AG09319 (cell line): ENCODE data around the gene PFKFB3.
"Not testable (repeated sequence)": the region's sequence is repeated elsewhere in the genome, so short reads cannot be mapped to it uniquely, and the experiment has no call there.

ENCODE experiments used
- DNase-seq: peaks from one replicate; pipeline ENCODE4 v3.0.0-alpha.2; 2010; ENCODE audit warnings: low read depth; ENCODE audit errors: extremely low read depth
- CTCF ChIP-seq: IDR thresholded peaks from 2 replicates; pipeline ENCODE4 v1.5.1; 2011; ENCODE audit warnings: low read depth, mild to moderate bottlenecking, inconsistent platforms, low read length, moderate library complexity

PFKFB3 gene

GRCh38 chr10:6203331-6204062 is 765 bp downstream of the PFKFB3 start:
- TF ChIP-seq CTCF: peak; percentile 17; the same call in 1 of the 2 replicates
- no peak for DNase-seq

DNA sequence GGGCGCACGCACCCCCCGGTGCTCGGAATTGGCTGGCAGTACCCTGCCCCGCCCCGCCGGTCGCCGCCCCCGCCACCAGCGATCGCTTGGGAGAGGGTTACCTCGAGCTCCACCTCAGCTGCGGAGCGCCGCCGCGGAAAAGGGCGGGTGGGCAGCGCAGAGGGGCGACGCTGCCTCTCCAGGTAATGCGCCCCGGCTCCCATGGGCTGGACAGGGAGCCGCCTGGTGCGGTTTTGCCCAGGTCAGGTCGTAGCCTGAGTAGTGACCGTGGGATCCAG is 1.3 kb downstream of the PFKFB3 start:
- TF ChIP-seq CTCF: no peak
- no peak for DNase-seq

- no peak for TF ChIP-seq CTCF
- no peak for DNase-seq
Measured at GRCh38 chr10:6204341-6205191, 1.8 kb downstream of the PFKFB3 start.

GRCh38 chr10:6206486-6206885 is 3.8 kb downstream of the PFKFB3 start:
- DNase-seq: not testable (repeated sequence)

GRCh38 chr10:6207658-6208057 is 4.9 kb downstream of the PFKFB3 start:
- no peak for TF ChIP-seq CTCF
- DNase-seq: no peak

GRCh38 chr10:6208799-6209235 is 6.1 kb downstream of the PFKFB3 start:
- no peak for TF ChIP-seq CTCF
- no peak for DNase-seq

- TF ChIP-seq CTCF: no peak
- DNase-seq: no peak
Measured at GRCh38 chr10:6211341-6211670, 8.6 kb downstream of the PFKFB3 start.
